ENCODE data around the gene NOTCH3. TPM values are rescaled to one million over a fixed set of nuclear protein-coding genes. Genes with fewer than 3 reads are reported as not detected.

Gene NOTCH3
- total RNA-seq, 1 experiment from 2014 or later = 39.4 TPM

- peaks cover 9 to 14% of the 10 kb centered on the region in 2 experiments for H3K36me3 ChIP-seq (ENCODE audit: control insufficient read depth in 1 of 2, insufficient read depth in 2 of 2, low read length in 2 of 2)
- DNase-seq (ENCODE audit: low read depth, low spot score) (peak; percentile 35), ATAC-seq (peak; percentile 85)
- CTCF ChIA-PET = interaction anchor here (0.6 to 1.4 kb wide), 12 partner anchors 10 to 394 kb away, joined by 3 to 6 read pairs (median 4); partner anchors contain the start of gene AKAP8L
- no peak overlapping the region for H3K9ac ChIP-seq (ENCODE audit: low read length)
- H4K20me1 ChIP-seq (ENCODE audit: insufficient read depth) = no peaks in the 10 kb centered on the region
- no peak overlapping the region for H3K4me2 ChIP-seq (ENCODE audit: low read length)
- TF ChIP-seq SP1 (IDR thresholded peaks at IDR 0.05; ENCODE audit: low read depth) (no peak), FOSL1 (IDR thresholded peaks at IDR 0.05; ENCODE audit: low read depth) (no peak), CTCF (IDR thresholded peaks at IDR 0.05 in 2 of 3, conservative IDR thresholded peaks at IDR 0.05 in 1 of 3; ENCODE audit: borderline replicate concordance in 1 of 3, insufficient read depth in 1 of 3, low read depth in 2 of 3, low read length in 2 of 3) (peak; percentile 36 to 77 (median 68); a peak in 5 of 6 replicates), RAD21 (IDR thresholded peaks at IDR 0.05; ENCODE audit: low read depth) (peak; percentile 62)
- POLR2A ChIA-PET = no interaction called here
- no peaks in the 10 kb centered on the region for H3K9me2 ChIP-seq (ENCODE audit: insufficient read depth)
- H3K79me2 ChIP-seq (ENCODE audit: insufficient read depth, low read length) = no peaks in the 10 kb centered on the region
- RAD21 ChIA-PET (ENCODE audit: low non-redundant PET in 1 of 2, low total read pairs in 2 of 2, uncharacterized antibody in 2 of 2, unreplicated experiment in 2 of 2) = interaction anchor here in 1 of 2 experiments (1.0 to 1.3 kb wide), 2 partner anchors 91 to 394 kb away, joined by 3 to 4 read pairs; no protein-coding TSS in a partner anchor
- no peaks in the 10 kb centered on the region for H3K4me1 ChIP-seq (ENCODE audit: control insufficient read depth in 1 of 2, insufficient read depth in 2 of 2, low read length in 2 of 2)
- H3K27me3 ChIP-seq (ENCODE audit: insufficient read depth, low read length) = no peaks in the 10 kb centered on the region
- H3K4me3 ChIP-seq (replicated peaks in 1 of 2; ENCODE audit: low read depth in 1 of 2, low read length in 2 of 2) = no peak overlapping the region
- no TSS peak for BruUV-seq (replicated peaks)
- H3K9me3 ChIP-seq (ENCODE audit: control insufficient read depth in 1 of 2, insufficient read depth in 1 of 2, low read depth in 1 of 2, low read length in 2 of 2) = peaks cover 15% of the 10 kb centered on the region in 2 experiments; a peak in 2 of 4 replicates
- H3K27ac ChIP-seq (ENCODE audit: low read depth, low read length) = no peak overlapping the region
- intact Hi-C loops (cut with micrococcal nuclease) = no loop called here
- H2AFZ ChIP-seq (ENCODE audit: low read depth, low read length, poor library complexity, severe bottlenecking) = no peak overlapping the region
These were observed 39.5 kb downstream of the NOTCH3 start for GRCh38 chr19:15161028-15161984.

- Histone ChIP-seq H3K4me1 (ENCODE audit: control insufficient read depth in 1 of 2, insufficient read depth in 2 of 2, low read length in 2 of 2) (no peaks in the 10 kb centered on the region), H3K27me3 (ENCODE audit: insufficient read depth, low read length) (no peaks in the 10 kb centered on the region), H3K36me3 (ENCODE audit: control insufficient read depth in 1 of 2, insufficient read depth in 2 of 2, low read length in 2 of 2) (no peaks in the 10 kb centered on the region), H3K9me3 (ENCODE audit: control insufficient read depth in 1 of 2, insufficient read depth in 1 of 2, low read depth in 1 of 2, low read length in 2 of 2) (no peaks in the 10 kb centered on the region; a peak in 1 of 4 replicates), H4K20me1 (ENCODE audit: insufficient read depth) (no peaks in the 10 kb centered on the region), H3K27ac (ENCODE audit: low read depth, low read length) (no peak overlapping the region), H2AFZ (ENCODE audit: low read depth, low read length, poor library complexity, severe bottlenecking) (no peak overlapping the region), H3K79me2 (ENCODE audit: insufficient read depth, low read length) (no peaks in the 10 kb centered on the region), H3K4me2 (ENCODE audit: low read length) (no peak overlapping the region), H3K4me3 (replicated peaks in 1 of 2; ENCODE audit: low read depth in 1 of 2, low read length in 2 of 2) (no peak overlapping the region), H3K9me2 (ENCODE audit: insufficient read depth) (no peaks in the 10 kb centered on the region), H3K9ac (ENCODE audit: low read length) (no peak overlapping the region)
- CTCF ChIA-PET = interaction anchor here (0.7 to 1.6 kb wide), 3 partner anchors 67 to 102 kb away, joined by 3 to 7 read pairs (median 5); no protein-coding TSS in a partner anchor
- ATAC-seq (no peak), DNase-seq (ENCODE audit: low read depth, low spot score) (no peak)
- POLR2A ChIA-PET = no interaction called here
- intact Hi-C loops (cut with micrococcal nuclease) = no loop called here
- RAD21 ChIA-PET (ENCODE audit: low non-redundant PET in 1 of 2, low total read pairs in 2 of 2, uncharacterized antibody in 2 of 2, unreplicated experiment in 2 of 2) = interaction anchor here in 1 of 2 experiments (0.6 kb wide), 1 partner anchor 68 kb away, joined by 6 read pairs; no protein-coding TSS in a partner anchor
- no peak for TF ChIP-seq EZH2phosphoT487 (IDR thresholded peaks at IDR 0.05; ENCODE audit: borderline replicate concordance)
- no peak for TF ChIP-seq CEBPB (IDR thresholded peaks at IDR 0.05; ENCODE audit: low read depth)
- no TSS peak for BruUV-seq (replicated peaks)
These were observed 41.5 kb downstream of the NOTCH3 start for GRCh38 chr19:15159251-15159650.
